HL-60 (cell line): ENCODE measurements around the gene MYH10.

Source experiments
- DNase-seq, 2 experiments: peaks; one replicate each; pipeline ENCODE4 v3.0.0-alpha.2; 2010 to 2020; ENCODE audit warnings: low read depth in 1 of 2, low spot score in 1 of 2
- H3K27ac ChIP-seq: fragments of 250-450 bp; sonication (Bioruptor Pico); replicated peaks from 2 replicates; pipeline ENCODE4 v1.5.1; 2020; ENCODE audit warnings: mild to moderate bottlenecking, moderate library complexity
- H3K27me3 ChIP-seq: fragments of 250-450 bp; sonication (Bioruptor Pico); 2 replicates; pipeline ENCODE4 v1.5.1; 2021; ENCODE audit warnings: mild to moderate bottlenecking, moderate library complexity; ENCODE audit not compliant: insufficient read depth, poor library complexity, severe bottlenecking
- H3K4me3 ChIP-seq: replicated peaks from 2 replicates; pipeline ENCODE4 v1.5.1; 2011; ENCODE audit warnings: mild to moderate bottlenecking, control low read depth, low read length; ENCODE audit not compliant: insufficient read depth
- GABPA ChIP-seq: IDR thresholded peaks from 2 replicates; pipeline ENCODE4 v1.6.1; 2012; ENCODE audit warnings: low read depth
- POLR2AphosphoS5 ChIP-seq: IDR thresholded peaks from 2 replicates; pipeline ENCODE4 v1.6.1; 2012; ENCODE audit warnings: low read depth
- SPI1 ChIP-seq: IDR thresholded peaks from 2 replicates; pipeline ENCODE4 v1.6.1; 2012; ENCODE audit warnings: low read depth, mild to moderate bottlenecking, borderline replicate concordance
- TF ChIP-seq, protein P1 (sequence below): IDR thresholded peaks from 2 replicates; pipeline ENCODE4 v1.6.1; 2012; ENCODE audit warnings: low read depth; ENCODE audit not compliant: insufficient replicate concordance
- TF ChIP-seq, protein P2 (sequence below): IDR thresholded peaks from one replicate; pipeline ENCODE4 v1.5.1; 2011; ENCODE audit warnings: low read length, control low read depth, inconsistent platforms; ENCODE audit not compliant: insufficient read depth

The MYH10 gene

DNA sequence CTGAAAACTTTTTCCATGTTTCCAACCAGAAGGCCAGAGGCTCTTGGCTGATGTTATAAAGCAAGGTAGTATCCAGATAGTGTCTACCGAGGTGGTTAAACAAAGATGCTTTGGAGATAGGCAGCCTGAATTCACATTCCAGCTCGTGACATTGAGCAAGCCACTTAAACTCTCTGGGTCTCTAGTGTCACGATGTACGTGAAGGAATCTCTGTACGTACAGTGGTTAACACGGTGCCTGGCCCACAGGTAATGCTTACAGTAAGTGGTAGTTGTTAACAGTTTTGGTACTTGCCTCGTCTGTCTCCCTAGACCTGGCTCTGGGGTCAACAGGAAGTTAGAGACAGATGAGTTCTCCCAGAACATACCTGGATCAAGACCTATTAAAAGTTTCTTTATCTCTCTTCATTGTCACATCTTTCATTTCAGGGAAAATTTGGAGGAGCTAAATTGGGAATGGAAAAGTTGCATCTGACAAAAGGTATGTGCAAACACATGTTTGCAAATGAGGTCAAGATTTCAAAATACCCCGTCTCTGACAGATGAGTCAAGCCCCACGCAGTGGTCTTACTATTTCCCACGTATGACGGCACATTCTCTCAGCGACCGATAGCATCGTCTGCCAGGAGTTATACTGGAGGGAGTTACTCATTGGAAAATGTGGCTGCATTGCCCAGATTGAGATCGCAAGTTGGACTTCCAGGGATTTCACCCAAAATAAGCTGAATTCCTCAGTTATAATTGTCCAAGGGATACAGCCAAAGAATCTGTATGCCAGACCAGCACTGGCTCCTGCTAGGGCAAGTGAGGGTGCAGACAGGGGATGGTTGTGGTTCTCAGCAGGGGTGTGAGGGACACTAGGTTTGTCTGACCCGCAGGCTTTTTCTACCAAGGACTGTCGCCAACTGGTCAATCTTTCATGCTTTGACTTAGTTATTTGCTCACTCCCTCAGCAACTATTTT is 18.9 kb upstream of the MYH10 start:
- H3K27ac ChIP-seq: no peak overlapping the region
- no peak for TF ChIP-seq GABPA
- TF ChIP-seq SPI1: no peak
- TF ChIP-seq, protein P1, sequence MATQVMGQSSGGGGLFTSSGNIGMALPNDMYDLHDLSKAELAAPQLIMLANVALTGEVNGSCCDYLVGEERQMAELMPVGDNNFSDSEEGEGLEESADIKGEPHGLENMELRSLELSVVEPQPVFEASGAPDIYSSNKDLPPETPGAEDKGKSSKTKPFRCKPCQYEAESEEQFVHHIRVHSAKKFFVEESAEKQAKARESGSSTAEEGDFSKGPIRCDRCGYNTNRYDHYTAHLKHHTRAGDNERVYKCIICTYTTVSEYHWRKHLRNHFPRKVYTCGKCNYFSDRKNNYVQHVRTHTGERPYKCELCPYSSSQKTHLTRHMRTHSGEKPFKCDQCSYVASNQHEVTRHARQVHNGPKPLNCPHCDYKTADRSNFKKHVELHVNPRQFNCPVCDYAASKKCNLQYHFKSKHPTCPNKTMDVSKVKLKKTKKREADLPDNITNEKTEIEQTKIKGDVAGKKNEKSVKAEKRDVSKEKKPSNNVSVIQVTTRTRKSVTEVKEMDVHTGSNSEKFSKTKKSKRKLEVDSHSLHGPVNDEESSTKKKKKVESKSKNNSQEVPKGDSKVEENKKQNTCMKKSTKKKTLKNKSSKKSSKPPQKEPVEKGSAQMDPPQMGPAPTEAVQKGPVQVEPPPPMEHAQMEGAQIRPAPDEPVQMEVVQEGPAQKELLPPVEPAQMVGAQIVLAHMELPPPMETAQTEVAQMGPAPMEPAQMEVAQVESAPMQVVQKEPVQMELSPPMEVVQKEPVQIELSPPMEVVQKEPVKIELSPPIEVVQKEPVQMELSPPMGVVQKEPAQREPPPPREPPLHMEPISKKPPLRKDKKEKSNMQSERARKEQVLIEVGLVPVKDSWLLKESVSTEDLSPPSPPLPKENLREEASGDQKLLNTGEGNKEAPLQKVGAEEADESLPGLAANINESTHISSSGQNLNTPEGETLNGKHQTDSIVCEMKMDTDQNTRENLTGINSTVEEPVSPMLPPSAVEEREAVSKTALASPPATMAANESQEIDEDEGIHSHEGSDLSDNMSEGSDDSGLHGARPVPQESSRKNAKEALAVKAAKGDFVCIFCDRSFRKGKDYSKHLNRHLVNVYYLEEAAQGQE: no peak
- TF ChIP-seq POLR2AphosphoS5: no peak
- TF ChIP-seq, protein P2, sequence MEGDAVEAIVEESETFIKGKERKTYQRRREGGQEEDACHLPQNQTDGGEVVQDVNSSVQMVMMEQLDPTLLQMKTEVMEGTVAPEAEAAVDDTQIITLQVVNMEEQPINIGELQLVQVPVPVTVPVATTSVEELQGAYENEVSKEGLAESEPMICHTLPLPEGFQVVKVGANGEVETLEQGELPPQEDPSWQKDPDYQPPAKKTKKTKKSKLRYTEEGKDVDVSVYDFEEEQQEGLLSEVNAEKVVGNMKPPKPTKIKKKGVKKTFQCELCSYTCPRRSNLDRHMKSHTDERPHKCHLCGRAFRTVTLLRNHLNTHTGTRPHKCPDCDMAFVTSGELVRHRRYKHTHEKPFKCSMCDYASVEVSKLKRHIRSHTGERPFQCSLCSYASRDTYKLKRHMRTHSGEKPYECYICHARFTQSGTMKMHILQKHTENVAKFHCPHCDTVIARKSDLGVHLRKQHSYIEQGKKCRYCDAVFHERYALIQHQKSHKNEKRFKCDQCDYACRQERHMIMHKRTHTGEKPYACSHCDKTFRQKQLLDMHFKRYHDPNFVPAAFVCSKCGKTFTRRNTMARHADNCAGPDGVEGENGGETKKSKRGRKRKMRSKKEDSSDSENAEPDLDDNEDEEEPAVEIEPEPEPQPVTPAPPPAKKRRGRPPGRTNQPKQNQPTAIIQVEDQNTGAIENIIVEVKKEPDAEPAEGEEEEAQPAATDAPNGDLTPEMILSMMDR: no peak
- no peak for DNase-seq
- H3K4me3 ChIP-seq: no peak overlapping the region
- no peaks in the 10 kb centered on the region for H3K27me3 ChIP-seq

DNA sequence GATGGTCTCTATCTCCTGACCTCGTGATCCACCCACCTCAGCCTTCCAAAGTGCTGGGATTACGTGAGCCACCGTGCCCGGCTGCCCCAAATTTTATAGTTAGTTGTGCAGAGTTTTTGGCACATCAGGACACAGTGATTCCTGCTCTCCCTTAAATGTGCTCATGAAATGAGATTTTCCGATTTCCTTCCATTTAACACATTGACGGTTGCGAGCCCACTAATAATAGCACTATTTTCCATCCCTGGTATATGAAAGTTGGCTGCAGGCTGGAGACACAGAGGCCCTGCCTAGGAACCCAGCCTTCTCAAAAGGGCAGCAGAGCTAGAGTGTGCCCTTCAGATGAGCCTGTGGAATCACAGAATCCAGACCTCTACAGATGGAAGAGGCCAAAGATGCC is 17.4 kb upstream of the MYH10 start:
- Histone ChIP-seq H3K27me3 (no peaks in the 10 kb centered on the region), H3K4me3 (no peak overlapping the region), H3K27ac (no peak overlapping the region)
- TF ChIP-seq SPI1 (no peak), POLR2AphosphoS5 (no peak), GABPA (no peak)
- TF ChIP-seq, protein P1: no peak
- TF ChIP-seq, protein P2: no peak
- no peak for DNase-seq

DNA sequence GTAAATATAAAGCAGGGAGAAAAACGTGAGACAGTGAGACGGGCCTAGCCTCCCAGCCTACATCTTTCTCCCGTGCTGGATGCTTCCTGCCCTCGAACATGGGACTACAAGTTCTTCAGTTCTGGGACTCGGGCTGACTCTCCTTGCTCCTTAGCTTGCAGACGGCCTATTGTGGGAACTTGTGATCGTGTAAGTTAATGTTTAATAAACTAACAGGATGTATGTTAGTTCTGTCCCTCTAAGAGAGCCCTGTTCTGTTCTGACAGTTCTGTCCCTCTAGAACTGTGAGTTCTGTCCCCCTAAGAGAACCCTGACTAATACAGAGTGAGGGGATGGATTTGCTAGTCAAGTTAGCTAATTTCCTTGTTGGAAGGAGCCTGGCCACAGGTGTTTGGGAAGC is 16.7 kb upstream of the MYH10 start:
- DNase-seq: no peak
- H3K4me3 ChIP-seq: no peak overlapping the region
- no peaks in the 10 kb centered on the region for H3K27me3 ChIP-seq
- no peak overlapping the region for H3K27ac ChIP-seq
- TF ChIP-seq POLR2AphosphoS5 (no peak), SPI1 (no peak), GABPA (no peak)
- TF ChIP-seq, protein P2: no peak
- TF ChIP-seq, protein P1: no peak
